HL-60 (cell line): ENCODE results near the gene SAMD10.

Experiments
- CTCF ChIP-seq: IDR thresholded peaks from one replicate; pipeline ENCODE4 v1.5.1; 2011; ENCODE audit warnings: low read length, control low read depth, inconsistent platforms; ENCODE audit not compliant: insufficient read depth
- REST ChIP-seq: IDR thresholded peaks from 2 replicates; pipeline ENCODE4 v1.6.1; 2012; ENCODE audit warnings: low read depth; ENCODE audit not compliant: insufficient replicate concordance

- TF ChIP-seq CTCF: no peak
- no peak for TF ChIP-seq REST
Observed at GRCh38 chr20:63942969-63943807, 36.3 kb downstream of the SAMD10 start.
